ENCODE results near the gene ABCA2. TPM values are rescaled to one million over a fixed set of nuclear protein-coding genes. Genes with fewer than 3 reads are reported as not detected.

ABCA2 gene
- total and polyA plus RNA-seq, 12 donors, result 16.0 to 46.7 (median 28.1) TPM

GRCh38 chr9:136984464-136985026, 43.5 kb downstream of the ABCA2 start:
- Histone ChIP-seq H3K9me3 (no peaks in the 10 kb centered on the region), H3K27ac (no peak overlapping the region), H3K4me1 (peaks cover 5 to 58% (median 35%) of the 10 kb centered on the region in 9 donors), H3K4me3 (no peak overlapping the region), H3K27me3 (peaks cover 0 to 38% (median 15%) of the 10 kb centered on the region in 7 donors), H3K36me3 (no peaks in the 10 kb centered on the region)
- ATAC-seq (no peak), DNase-seq (peak in 1 of 2 donors; percentile 21)
- 63 to 69% methylated on average over 22 to 29 of the region's 29 CpGs for WGBS, 2 donors
- intact Hi-C loops (cut with DNase I), result loop anchor here in 1 of 10 donors (5.0 kb wide), 1 partner anchor 37 kb away; the partner anchor contains the start of gene C8G
- TF ChIP-seq, protein P1, sequence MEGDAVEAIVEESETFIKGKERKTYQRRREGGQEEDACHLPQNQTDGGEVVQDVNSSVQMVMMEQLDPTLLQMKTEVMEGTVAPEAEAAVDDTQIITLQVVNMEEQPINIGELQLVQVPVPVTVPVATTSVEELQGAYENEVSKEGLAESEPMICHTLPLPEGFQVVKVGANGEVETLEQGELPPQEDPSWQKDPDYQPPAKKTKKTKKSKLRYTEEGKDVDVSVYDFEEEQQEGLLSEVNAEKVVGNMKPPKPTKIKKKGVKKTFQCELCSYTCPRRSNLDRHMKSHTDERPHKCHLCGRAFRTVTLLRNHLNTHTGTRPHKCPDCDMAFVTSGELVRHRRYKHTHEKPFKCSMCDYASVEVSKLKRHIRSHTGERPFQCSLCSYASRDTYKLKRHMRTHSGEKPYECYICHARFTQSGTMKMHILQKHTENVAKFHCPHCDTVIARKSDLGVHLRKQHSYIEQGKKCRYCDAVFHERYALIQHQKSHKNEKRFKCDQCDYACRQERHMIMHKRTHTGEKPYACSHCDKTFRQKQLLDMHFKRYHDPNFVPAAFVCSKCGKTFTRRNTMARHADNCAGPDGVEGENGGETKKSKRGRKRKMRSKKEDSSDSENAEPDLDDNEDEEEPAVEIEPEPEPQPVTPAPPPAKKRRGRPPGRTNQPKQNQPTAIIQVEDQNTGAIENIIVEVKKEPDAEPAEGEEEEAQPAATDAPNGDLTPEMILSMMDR (IDR thresholded peaks at IDR 0.05), result no peak

DNA sequence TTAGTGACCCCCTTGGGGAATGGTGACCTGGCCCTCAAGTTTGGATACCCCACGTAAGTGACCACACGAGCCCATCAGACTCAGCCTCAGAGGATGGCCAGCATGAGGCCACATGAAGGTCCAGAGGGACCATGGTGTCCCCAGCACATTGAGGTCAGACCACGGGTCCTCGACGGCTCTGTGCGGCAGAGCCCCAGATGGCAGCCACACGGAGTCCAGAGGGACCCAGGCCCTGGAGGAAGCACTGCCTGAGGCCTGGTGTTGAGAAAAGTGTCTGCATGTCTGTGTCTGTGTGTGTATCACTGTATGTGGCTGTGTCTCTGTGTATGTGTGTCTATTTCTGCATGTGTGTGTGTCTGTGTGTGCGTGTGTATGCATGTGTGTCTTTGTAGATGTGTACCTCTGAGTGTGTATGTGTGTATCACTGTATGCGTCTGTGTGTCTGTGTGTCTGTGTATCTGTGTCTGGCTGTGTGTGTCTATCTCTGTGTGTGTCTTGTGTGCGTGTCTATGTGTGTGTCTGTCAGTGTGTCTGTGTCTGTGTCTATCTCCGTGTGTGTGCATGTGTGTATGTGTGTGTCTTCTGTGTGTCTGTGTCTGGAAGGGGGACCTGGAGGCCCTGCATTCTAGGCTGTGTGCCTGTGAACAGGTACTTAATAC, 44.3 kb downstream of the ABCA2 start:
- Histone ChIP-seq H3K4me1 (peaks cover 5 to 66% (median 40%) of the 10 kb centered on the region in 9 donors), H3K9me3 (no peaks in the 10 kb centered on the region), H3K27ac (peak overlapping the region in 6 of 10 donors; percentile 83 to 93 (median 89)), H3K4me3 (no peak overlapping the region), H3K27me3 (peaks cover 0 to 38% (median 15%) of the 10 kb centered on the region in 7 donors), H3K36me3 (no peaks in the 10 kb centered on the region)
- 76 to 80% methylated on average over 11 of the region's 11 CpGs for WGBS, 2 donors
- DNase-seq (peak in 1 of 2 donors; percentile 8), ATAC-seq (no peak)
- TF ChIP-seq, protein P1 (IDR thresholded peaks at IDR 0.05), result no peak
- intact Hi-C loops (cut with DNase I), result loop anchor here in 1 of 10 donors (5.0 kb wide), 1 partner anchor 36 kb away; the partner anchor contains the start of gene C8G

DNA sequence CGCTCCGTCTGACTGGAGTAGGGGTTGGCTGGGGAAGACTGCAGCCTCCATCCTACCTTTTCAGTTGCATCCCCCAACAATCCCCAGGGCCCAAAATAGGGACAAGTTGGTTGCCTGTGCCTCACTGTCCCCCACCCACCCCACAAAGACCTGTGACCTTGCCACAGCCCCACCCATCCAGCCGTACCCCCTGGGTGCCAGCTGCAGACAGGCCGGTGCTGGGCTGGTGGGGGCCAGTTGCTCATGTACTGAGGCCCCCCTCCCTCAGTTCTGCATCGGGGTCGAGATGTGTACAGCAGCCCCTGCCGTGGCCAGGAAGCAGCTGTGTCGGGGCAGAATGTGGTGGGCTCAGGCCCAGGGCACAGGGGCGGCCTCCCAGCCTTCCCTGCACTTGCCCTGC, 44.9 kb downstream of the ABCA2 start:
- 82 to 83% methylated on average over 9 of the region's 9 CpGs for WGBS, 2 donors
- peaks cover 5 to 68% (median 40%) of the 10 kb centered on the region in 9 donors for H3K4me1 ChIP-seq
- H3K27me3 ChIP-seq, result peaks cover 0 to 38% (median 15%) of the 10 kb centered on the region in 7 donors

More for the DNA sequence above, 44.9 kb downstream of the ABCA2 start:
- ATAC-seq (no peak), DNase-seq (no peak)
- TF ChIP-seq, protein P1 (IDR thresholded peaks at IDR 0.05), result no peak
- no peak overlapping the region for H3K4me3 ChIP-seq
- no peaks in the 10 kb centered on the region for H3K36me3 ChIP-seq
- H3K9me3 ChIP-seq, result no peaks in the 10 kb centered on the region
- intact Hi-C loops (cut with DNase I), result loop anchor here in 1 of 10 donors (5.0 kb wide), 1 partner anchor 36 kb away; the partner anchor contains the start of gene C8G
- H3K27ac ChIP-seq, result peak overlapping the region in 8 of 10 donors; percentile 82 to 93 (median 89)
